Chondrocyte (in vitro differentiated cells): ENCODE data around the gene UBE2O. TPM values are rescaled to one million over a fixed set of nuclear protein-coding genes. Genes with fewer than 3 reads are reported as not detected.

Experiments used
- DNase-seq: peaks from one replicate; pipeline ENCODE4 v3.0.0; 2021; ENCODE audit warnings: mixed read lengths, low spot score
- H3K27ac Mint-ChIP-seq: one replicate; pipeline ENCODE4 v1.8.0; 2021; ENCODE audit warnings: mild to moderate bottlenecking, moderate library complexity, mixed read lengths; ENCODE audit not compliant: unreplicated experiment
- H3K27me3 Mint-ChIP-seq: 2 replicates; pipeline ENCODE4 v1.8.0; 2021; ENCODE audit warnings: low read depth, mixed read lengths
- H3K36me3 Mint-ChIP-seq: 2 replicates; pipeline ENCODE4 v1.8.0; 2021; ENCODE audit warnings: low read depth, mixed read lengths
- H3K4me1 Mint-ChIP-seq: 2 replicates; pipeline ENCODE4 v1.8.0; 2021; ENCODE audit warnings: low read depth, mild to moderate bottlenecking, mixed read lengths
- H3K4me3 Mint-ChIP-seq: one replicate; pipeline ENCODE4 v1.8.0; 2021; ENCODE audit warnings: mild to moderate bottlenecking, moderate library complexity, mixed read lengths; ENCODE audit not compliant: unreplicated experiment
- H3K9me3 Mint-ChIP-seq: 2 replicates; pipeline ENCODE4 v1.8.0; 2021; ENCODE audit warnings: low read depth, mixed read lengths
- total RNA-seq: library from RNA; stranded (reverse); gene quantifications from 3 replicates; pipeline ENCODE4 v1.2.1, GENCODE V29; 2021
- TF ChIP-seq, protein P1 (sequence below): fragments of 200-600 bp; sonication (generic); IDR thresholded peaks from 2 replicates; pipeline ENCODE4 v1.5.0; 2021; ENCODE audit warnings: antibody characterized with exemption, mild to moderate bottlenecking, moderate library complexity

The UBE2O gene
- total RNA-seq, 1 donor from 2014 or later, result 22.1 TPM

DNA sequence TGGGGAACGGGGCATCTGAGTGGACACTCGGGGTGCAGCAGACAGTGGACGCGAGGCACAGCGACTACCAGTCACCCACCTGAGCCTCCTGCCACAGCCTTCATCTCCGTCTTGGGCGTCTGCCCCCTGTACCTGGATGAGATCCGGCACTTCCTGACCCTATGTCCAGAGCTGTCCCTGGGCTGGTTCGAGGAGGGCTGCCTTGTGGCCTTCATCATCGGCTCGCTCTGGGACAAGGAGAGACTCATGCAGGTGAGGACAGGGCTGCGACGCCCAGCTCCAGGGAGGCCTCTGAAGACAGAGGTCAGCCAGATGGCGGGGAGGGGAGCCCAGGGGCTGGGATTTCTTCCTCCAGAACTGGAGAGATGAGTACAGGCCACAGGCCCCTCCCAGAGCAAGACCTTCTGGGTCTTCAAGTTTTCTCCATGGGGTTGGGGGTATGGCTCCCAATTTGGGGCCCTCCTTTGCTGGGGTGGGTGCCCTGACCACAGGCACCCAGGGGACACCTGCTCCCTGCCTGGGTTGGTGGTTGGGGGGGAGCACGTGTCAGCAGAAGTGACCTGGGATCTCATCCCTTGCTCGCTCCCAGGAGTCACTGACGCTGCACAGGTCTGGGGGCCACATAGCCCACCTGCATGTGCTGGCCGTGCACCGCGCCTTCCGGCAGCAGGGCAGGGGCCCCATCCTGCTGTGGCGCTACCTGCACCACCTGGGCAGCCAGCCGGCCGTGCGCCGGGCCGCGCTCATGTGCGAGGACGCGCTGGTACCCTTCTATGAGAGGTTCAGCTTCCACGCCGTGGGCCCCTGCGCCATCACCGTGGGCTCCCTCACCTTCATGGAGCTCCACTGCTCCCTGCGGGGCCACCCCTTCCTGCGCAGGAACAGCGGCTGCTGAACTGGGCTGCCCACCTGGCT lies 16.4 kb upstream of the UBE2O start:
- Mint-ChIP-seq H3K4me1 (peaks cover 3% of the 10 kb centered on the region), H3K27me3 (no peaks in the 10 kb centered on the region), H3K36me3 (no peaks in the 10 kb centered on the region), H3K9me3 (no peaks in the 10 kb centered on the region), H3K27ac (no peak overlapping the region), H3K4me3 (no peak overlapping the region)
- TF ChIP-seq, protein P1, sequence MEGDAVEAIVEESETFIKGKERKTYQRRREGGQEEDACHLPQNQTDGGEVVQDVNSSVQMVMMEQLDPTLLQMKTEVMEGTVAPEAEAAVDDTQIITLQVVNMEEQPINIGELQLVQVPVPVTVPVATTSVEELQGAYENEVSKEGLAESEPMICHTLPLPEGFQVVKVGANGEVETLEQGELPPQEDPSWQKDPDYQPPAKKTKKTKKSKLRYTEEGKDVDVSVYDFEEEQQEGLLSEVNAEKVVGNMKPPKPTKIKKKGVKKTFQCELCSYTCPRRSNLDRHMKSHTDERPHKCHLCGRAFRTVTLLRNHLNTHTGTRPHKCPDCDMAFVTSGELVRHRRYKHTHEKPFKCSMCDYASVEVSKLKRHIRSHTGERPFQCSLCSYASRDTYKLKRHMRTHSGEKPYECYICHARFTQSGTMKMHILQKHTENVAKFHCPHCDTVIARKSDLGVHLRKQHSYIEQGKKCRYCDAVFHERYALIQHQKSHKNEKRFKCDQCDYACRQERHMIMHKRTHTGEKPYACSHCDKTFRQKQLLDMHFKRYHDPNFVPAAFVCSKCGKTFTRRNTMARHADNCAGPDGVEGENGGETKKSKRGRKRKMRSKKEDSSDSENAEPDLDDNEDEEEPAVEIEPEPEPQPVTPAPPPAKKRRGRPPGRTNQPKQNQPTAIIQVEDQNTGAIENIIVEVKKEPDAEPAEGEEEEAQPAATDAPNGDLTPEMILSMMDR, result no peak
- DNase-seq, result no peak

DNA sequence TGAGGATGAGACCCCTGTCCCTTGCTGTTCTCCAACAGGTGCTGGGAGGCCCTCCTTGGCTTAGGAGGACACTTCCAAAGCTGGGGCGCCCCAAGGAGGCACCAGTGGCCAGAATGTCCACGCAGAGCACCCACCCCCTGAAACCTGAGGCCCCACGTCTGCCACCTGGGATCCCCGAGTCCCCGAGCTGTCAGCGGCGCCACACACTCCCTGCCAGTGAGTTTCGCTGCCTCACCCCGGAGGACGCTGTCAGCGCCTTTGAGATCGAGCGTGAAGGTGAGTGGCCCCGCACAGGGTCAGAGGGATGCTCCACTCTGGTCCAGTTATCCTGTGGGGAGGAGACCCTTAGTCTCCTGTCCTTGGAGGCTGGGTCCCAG lies 15.7 kb upstream of the UBE2O start:
- Mint-ChIP-seq H3K27ac (no peak overlapping the region), H3K4me1 (peaks cover 3% of the 10 kb centered on the region), H3K27me3 (no peaks in the 10 kb centered on the region), H3K9me3 (no peaks in the 10 kb centered on the region), H3K36me3 (no peaks in the 10 kb centered on the region), H3K4me3 (no peak overlapping the region)
- TF ChIP-seq, protein P1, result no peak
- no peak for DNase-seq

DNA sequence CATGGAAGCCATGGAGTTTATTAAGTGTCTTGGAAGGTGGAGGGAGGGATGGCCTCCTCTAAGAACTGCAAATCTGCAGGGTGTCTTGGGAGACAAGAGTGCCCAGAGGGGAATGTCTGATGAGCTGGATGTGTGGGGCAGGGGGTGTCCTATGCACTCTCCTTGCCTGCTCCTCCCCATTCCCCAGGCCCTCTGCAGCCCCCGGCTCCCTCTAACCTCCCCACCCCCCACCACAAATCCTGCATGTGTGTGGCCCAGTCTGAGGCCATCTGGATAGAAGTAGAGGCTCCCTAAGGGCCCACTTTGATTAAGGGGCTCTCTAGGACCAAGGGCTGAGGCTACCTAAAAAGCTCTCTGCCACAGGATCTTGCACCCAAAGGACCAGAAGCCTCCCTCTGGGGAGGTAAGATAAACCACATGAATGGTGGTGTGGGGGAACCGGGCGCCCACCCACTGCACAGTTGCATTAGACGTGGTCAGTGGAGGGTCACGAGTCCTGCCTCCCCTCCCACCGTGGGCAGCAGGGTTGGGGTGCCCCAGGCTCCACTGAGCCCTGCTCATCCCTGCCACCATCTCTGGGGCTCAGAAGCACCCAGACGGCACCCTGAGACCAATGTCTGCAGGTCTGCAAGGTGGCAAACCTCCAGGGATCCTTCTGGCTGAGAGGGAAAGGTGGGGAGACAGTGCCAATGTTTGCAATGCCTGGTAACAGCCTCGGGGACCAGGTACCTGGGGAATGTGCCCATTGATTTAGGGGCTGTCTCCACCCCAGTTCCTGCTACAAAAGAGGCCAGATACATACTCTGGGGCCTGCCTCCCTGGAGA lies 15.1 kb upstream of the UBE2O start:
- no peaks in the 10 kb centered on the region for H3K36me3 Mint-ChIP-seq
- H3K27ac Mint-ChIP-seq, result no peak overlapping the region
- H3K4me3 Mint-ChIP-seq, result no peak overlapping the region
- H3K27me3 Mint-ChIP-seq, result no peaks in the 10 kb centered on the region
- TF ChIP-seq, protein P1, result no peak
- H3K4me1 Mint-ChIP-seq, result peaks cover 3% of the 10 kb centered on the region
- no peak for DNase-seq
- H3K9me3 Mint-ChIP-seq, result no peaks in the 10 kb centered on the region

DNA sequence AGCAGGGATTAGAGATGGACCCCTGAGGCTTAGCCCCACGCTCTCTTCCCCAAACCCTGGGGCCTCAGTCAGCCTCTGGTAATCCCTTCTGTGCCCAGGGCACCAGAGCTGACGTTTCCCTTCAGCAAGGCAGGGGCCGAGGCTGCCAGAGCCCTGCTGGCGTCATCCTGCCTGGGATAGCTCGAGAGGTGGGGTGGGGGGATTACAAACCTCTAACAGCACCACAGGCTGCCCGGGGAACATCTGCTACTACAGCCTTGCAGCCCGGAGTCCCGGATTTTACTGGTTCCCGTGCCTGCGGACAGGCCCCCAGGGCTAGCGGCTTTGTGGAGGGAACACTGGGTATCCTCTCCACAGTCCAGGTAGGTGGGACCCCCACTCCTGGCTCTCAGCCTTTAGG lies 14.4 kb upstream of the UBE2O start, which contains the start of gene AANAT:
Gene AANAT, plus strand, starts transcription at position 238 of the 400 bp plus-strand sequence. CDS start 1,144 bp downstream, outside the sequence.
- no peak within 1 kb of the TSS for H3K4me3 Mint-ChIP-seq
- H3K4me1 Mint-ChIP-seq, result peaks cover 3% of the 10 kb centered on the region
- H3K36me3 Mint-ChIP-seq, result no peaks in the 10 kb centered on the region
- TF ChIP-seq, protein P1, result no peak
- H3K9me3 Mint-ChIP-seq, result no peaks in the 10 kb centered on the region
- no peaks in the 10 kb centered on the region for H3K27me3 Mint-ChIP-seq
- no peak for DNase-seq
- H3K27ac Mint-ChIP-seq, result no peak within 1 kb of the TSS

DNA sequence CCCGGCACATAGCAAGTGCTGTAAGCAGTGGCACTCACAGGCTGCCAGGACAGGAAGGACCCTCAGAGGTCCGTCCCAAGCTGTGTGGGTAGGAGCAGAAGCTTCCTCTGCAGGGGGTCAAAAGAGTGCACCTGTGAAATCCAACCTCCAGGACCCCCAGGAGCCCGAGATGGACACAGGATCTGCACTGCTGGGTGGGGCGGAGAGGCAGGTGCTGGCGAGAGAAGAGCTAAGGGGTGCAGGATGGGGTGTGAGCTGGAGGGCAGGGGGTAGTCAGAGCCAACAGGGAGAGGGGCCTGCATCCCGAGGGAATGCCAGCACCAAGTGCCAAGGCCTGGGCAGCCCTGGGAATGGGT lies 13.8 kb upstream of the UBE2O start:
- H3K4me1 Mint-ChIP-seq, result peaks cover 3% of the 10 kb centered on the region
- H3K36me3 Mint-ChIP-seq, result no peaks in the 10 kb centered on the region
- no peaks in the 10 kb centered on the region for H3K27me3 Mint-ChIP-seq
- H3K4me3 Mint-ChIP-seq, result no peak overlapping the region
- H3K9me3 Mint-ChIP-seq, result no peaks in the 10 kb centered on the region
- no peak for DNase-seq
- H3K27ac Mint-ChIP-seq, result no peak overlapping the region
- TF ChIP-seq, protein P1, result no peak
